NB4 (cell line): ENCODE measurements around the gene ZNF70.

Experiments
- CTCF ChIP-seq: IDR thresholded peaks from one replicate; pipeline ENCODE4 v1.5.1; 2012; ENCODE audit warnings: low read depth, low read length
- POLR2A ChIP-seq: IDR thresholded peaks from 2 replicates; pipeline ENCODE4 v1.6.1; 2011; ENCODE audit warnings: mild to moderate bottlenecking; ENCODE audit not compliant: insufficient read length; ENCODE audit errors: extremely low read depth

GRCh38 chr22:23749841-23750301 lies 1.0 kb downstream of the ZNF70 start:
- TF ChIP-seq CTCF = no peak
- TF ChIP-seq POLR2A = no peak
